GM10248 (cell line): Measurements from ENCODE around the gene ZNF469.
"Not testable (repeated sequence)": the region's sequence is repeated elsewhere in the genome, so short reads cannot be mapped to it uniquely, and the experiment has no call there.

Experiments
- CTCF ChIA-PET: fragments of 300-600 bp; sonication (Branson Sonifier 250); formaldehyde crosslinking; extraction: SDS; loops from one replicate; lab custom pipeline; 2021; ENCODE audit warnings: antibody characterized with exemption; lab: Yijun Ruan, JAX
- POLR2A ChIA-PET: fragments of 350-650 bp; sonication (Branson Sonifier 250); formaldehyde crosslinking; extraction: SDS; loops from one replicate; lab custom pipeline; 2020; ENCODE audit warnings: antibody characterized with exemption; lab: Yijun Ruan, JAX
- DNase-seq: peaks from one replicate; pipeline ENCODE4 v3.0.0; 2012; ENCODE audit errors: extremely low spot score
- TF ChIP-seq, protein P1 (sequence below): IDR thresholded peaks from 2 replicates; pipeline ENCODE4 v1.5.1; 2012; ENCODE audit warnings: mild to moderate bottlenecking, low read depth; ENCODE audit errors: extremely low read depth, missing control alignments, control extremely low read depth

Gene ZNF469

DNA sequence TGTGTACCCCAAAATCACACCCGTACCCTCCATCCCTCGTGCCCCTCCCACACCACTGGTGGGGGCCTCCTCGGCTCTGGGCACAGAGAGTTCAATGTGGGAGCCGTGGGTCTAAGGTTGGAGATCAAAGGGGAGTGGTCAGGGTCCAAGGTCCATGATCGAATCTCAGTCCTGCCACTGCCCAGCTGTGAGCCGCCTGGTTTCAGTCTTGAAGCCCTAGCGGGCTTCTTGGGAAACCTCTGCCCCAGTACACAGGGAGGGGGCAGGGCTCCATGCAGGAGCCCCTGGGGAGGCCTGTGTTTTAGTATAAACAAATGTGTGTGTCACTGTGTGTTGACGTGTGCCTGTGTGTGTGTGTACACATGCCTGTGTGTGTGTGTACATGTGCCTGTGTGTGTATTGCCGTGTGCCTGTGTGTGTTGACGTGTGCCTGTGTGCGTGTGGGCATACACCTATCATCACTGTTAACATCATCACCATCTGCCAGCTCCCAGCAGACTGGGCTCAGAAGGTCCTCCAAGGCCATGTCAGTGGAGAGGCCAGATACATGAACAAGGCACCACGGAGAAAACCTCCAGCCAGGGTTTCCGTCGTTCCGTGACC, 26.5 kb upstream of the ZNF469 start:
- DNase-seq: no peak
- POLR2A ChIA-PET: no interaction called here
- TF ChIP-seq, protein P1, sequence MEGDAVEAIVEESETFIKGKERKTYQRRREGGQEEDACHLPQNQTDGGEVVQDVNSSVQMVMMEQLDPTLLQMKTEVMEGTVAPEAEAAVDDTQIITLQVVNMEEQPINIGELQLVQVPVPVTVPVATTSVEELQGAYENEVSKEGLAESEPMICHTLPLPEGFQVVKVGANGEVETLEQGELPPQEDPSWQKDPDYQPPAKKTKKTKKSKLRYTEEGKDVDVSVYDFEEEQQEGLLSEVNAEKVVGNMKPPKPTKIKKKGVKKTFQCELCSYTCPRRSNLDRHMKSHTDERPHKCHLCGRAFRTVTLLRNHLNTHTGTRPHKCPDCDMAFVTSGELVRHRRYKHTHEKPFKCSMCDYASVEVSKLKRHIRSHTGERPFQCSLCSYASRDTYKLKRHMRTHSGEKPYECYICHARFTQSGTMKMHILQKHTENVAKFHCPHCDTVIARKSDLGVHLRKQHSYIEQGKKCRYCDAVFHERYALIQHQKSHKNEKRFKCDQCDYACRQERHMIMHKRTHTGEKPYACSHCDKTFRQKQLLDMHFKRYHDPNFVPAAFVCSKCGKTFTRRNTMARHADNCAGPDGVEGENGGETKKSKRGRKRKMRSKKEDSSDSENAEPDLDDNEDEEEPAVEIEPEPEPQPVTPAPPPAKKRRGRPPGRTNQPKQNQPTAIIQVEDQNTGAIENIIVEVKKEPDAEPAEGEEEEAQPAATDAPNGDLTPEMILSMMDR: no peak
- CTCF ChIA-PET: no interaction called here

DNA sequence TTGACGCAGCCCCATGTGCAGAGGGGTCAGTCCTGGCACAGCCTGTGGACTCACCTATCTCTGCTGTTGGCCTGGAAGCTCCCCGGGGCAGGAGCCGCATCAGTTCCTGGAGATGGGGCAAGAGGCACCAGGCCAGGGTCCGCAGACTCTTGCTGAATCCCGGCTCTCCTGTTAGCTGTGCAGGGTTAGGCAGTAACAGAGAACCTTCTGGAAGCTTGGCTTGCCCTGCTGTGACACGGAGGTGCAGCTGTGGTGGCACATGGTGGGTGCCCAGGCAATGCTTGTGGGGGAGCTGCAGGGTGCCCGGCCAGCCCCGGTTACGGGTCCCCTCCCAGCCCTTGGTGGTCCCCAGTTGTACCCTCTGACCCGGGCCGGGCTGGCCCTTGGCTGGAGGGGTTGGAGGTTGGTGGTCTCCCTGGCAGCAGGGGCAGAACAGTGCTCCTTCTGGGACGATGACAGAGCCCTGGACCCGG, 26.0 kb upstream of the ZNF469 start:
- ChIA-PET POLR2A (no interaction called here), CTCF (no interaction called here)
- no peak for DNase-seq
- TF ChIP-seq, protein P1: no peak

DNA sequence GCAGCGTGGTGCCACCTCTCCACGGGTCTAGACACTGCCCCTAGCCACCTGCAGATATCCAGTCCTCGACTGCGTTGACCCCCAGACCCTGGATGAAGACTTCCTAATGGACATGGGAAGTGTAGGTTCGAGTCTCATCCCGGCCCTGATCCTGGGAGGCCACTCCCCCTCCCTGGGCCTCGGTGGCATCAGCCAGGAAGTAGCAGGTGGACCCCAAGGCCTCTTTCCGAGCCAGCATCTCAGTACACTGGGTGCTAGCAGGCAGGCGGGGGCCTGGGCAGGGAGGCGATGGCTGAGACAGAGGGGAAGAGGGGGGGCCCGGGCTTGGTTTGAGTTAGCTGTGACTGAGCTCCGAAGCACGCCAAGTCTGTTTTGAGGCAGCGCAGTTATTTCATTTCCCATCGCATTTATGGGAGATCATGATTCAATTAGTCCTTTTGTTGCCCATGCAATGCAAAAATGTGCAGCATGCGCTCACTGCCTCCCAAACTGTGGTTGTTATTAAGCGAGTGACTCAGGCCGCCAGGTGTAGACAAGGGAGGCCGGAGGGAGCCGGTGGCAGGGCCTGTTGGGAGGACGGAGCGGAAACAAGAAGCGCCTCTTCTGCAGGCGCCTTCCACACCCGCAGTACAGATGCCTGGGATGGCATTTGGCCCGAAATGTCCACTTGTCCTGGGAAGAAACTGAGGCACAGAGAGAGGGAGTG, 25.3 kb upstream of the ZNF469 start:
- POLR2A ChIA-PET: no interaction called here

DNA sequence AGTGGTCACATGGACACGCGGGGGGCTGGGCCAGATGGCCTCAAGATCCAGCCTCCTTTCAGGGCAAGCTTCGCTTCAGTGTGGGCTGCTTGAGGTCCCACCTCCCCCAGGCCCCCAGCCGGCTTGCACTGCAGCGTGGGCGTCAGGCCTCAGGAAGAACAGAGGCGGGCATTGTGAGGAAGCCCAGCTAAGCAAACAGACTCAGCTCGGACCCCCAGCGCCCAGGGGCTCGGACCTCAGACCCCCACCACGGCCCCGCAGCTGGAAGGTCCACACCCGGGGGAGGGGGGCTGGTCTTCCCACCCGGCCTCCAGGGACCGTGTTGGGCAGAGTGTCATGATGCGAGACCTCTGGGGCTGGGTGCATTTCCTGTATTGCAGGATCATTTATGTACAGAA, 24.7 kb upstream of the ZNF469 start:
- CTCF ChIA-PET: no interaction called here
- TF ChIP-seq, protein P1: no peak
- POLR2A ChIA-PET: no interaction called here
- no peak for DNase-seq

More for the DNA sequence above, 25.3 kb upstream of the ZNF469 start:
- CTCF ChIA-PET: no interaction called here
- TF ChIP-seq, protein P1: no peak
- DNase-seq: no peak

DNA sequence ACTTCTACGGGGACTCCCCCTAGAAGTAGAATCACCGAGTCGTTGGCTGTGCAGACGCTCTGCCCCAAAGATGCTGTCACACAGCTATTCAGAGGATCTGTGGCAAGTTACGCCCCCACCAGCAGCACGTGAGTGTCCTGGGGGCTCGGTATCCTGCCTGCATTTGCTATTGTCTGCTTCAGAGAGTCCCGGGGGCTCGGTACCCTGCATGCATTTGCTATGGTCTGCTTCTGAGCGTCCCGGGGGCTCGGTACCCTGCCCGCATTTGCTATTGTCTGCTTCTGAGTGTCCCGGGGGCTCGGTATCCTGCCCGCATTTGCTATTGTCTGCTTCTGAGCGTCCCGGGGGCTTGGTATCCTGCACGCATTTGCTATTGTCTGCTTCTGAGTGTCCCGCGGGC, 23.8 kb upstream of the ZNF469 start:
- ChIA-PET CTCF (no interaction called here), POLR2A (no interaction called here)
- TF ChIP-seq, protein P1: no peak
- no peak for DNase-seq

DNA sequence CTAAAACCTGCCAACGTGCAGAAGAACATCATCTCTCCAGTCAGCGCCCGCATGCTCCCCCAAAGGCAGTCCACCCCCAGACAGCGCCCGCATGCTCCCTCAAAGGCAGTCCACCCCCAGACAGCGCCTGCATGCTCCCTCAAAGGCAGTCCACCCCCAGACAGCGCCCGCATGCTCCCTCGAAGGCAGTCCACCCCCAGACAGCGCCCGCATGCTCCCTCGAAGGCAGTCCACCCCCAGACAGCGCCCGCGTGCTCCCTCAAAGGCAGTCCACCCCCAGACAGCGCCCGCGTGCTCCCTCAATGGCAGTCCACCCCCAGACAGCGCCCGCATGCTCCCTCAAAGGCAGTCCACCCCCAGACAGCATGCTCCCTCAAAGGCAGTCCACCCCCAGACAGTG, 22.4 kb upstream of the ZNF469 start:
- POLR2A ChIA-PET, DNase-seq, CTCF ChIA-PET: not testable (repeated sequence)

DNA sequence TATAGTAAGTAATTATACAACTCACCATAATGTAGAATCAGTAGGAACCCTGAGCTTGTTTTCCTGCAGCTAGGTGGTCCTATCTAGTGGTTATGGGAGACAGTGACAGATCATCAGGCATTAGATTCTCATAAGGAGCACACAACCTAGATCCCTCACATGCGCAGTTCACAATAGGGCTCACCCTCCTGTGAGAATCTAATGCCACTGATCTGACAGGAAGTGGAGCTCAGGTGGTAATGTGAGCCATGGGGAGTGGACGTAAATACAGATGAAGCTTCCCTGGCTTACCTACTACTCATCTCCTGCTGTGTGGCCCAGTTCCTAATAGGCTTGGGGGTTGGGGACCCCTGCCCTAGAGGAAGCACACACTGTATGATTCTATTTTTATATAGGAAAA, 21.8 kb upstream of the ZNF469 start:
- DNase-seq: no peak
- CTCF ChIA-PET: no interaction called here
- POLR2A ChIA-PET: no interaction called here
- TF ChIP-seq, protein P1: no peak
